GM12891 (cell line): ENCODE measurements around the gene FAM161A.

ENCODE experiments used
- POLR2A ChIP-seq: IDR thresholded peaks from 2 replicates; pipeline ENCODE4 v1.6.1; 2011; ENCODE audit warnings: low read depth, low read length, control low read depth
- POLR2AphosphoS5 ChIP-seq: IDR thresholded peaks from 2 replicates; pipeline ENCODE4 v1.6.1; 2011; ENCODE audit warnings: low read depth, low read length, control low read depth
- POU2F2 ChIP-seq: IDR thresholded peaks from 2 replicates; pipeline ENCODE4 v1.6.1; 2011; ENCODE audit warnings: low read depth, mild to moderate bottlenecking, control low read depth, low read length, moderate library complexity
- SPI1 ChIP-seq: IDR thresholded peaks from 2 replicates; pipeline ENCODE4 v1.6.1; 2011; ENCODE audit warnings: low read depth, low read length, control low read depth
- TAF1 ChIP-seq: IDR thresholded peaks from 2 replicates; pipeline ENCODE4 v1.6.1; 2011; ENCODE audit warnings: low read depth, low read length, control low read depth

GRCh38 chr2:61822255-61822654, 31.6 kb downstream of the FAM161A start:
- no peak for TF ChIP-seq POLR2A
- TF ChIP-seq POLR2AphosphoS5 = no peak
- no peak for TF ChIP-seq TAF1
- no peak for TF ChIP-seq POU2F2
- TF ChIP-seq SPI1 = no peak
